ENCODE data around the gene ATE1. TPM values are rescaled to one million over a fixed set of nuclear protein-coding genes. Genes with fewer than 3 reads are reported as not detected.
A peak's percentile ranks its signal among the peaks of the same experiment; 100 is the strongest.
"Not testable (repeated sequence)": the region's sequence is repeated elsewhere in the genome, so short reads cannot be mapped to it uniquely, and the experiment has no call there.

ATE1 gene
- total RNA-seq, 3 donors from 2014 or later (not counting 1 experiment from before 2014, with no cell fraction given): 30.4 to 40.6 (median 30.5) TPM

GRCh38 chr10:121936295-121936694 is 8.5 kb upstream of the ATE1 start:
- Histone ChIP-seq H3K27ac (ENCODE audit: low read length) (no peak overlapping the region), H3K36me3 (ENCODE audit: control insufficient read depth, insufficient read depth, low read length) (no peaks in the 10 kb centered on the region), H3K9me3 (ENCODE audit: control insufficient read depth, insufficient read depth, low read length) (no peaks in the 10 kb centered on the region), H3K4me3 (ENCODE audit: low read length) (no peak overlapping the region), H3K4me1 (ENCODE audit: control insufficient read depth, insufficient read depth, low read length) (no peaks in the 10 kb centered on the region), H3K27me3 (ENCODE audit: control insufficient read depth, insufficient read depth, low read length) (no peaks in the 10 kb centered on the region)
- Mint-ChIP-seq H3K27ac (no peak overlapping the region), H3K36me3 (no peaks in the 10 kb centered on the region), H3K4me3 (no peak overlapping the region), H3K4me1 (no peaks in the 10 kb centered on the region), H3K9me3 (no peaks in the 10 kb centered on the region), H3K27me3 (ENCODE audit: low read depth in 2 of 2) (peaks cover 1 to 24% of the 10 kb centered on the region in 2 donors)
- no peak for TF ChIP-seq CTCF (IDR thresholded peaks at IDR 0.05)
- DNase-seq: no peak
- intact Hi-C loops (cut with micrococcal nuclease): no loop called here
- no peak for ATAC-seq
- WGBS (ENCODE audit: insufficient coverage): 93% methylated on average over 2 of the region's 2 CpGs

- no peak overlapping the region for H3K4me3 ChIP-seq (ENCODE audit: low read length)
- H3K36me3 Mint-ChIP-seq: no peaks in the 10 kb centered on the region
- intact Hi-C loops (cut with micrococcal nuclease): no loop called here
- no peaks in the 10 kb centered on the region for H3K27me3 ChIP-seq (ENCODE audit: control insufficient read depth, insufficient read depth, low read length)
- no peaks in the 10 kb centered on the region for H3K4me1 Mint-ChIP-seq
- ATAC-seq (no peak), DNase-seq (no peak)
- 65% methylated on average over 7 of the region's 7 CpGs for WGBS (ENCODE audit: insufficient coverage)
- H3K4me1 ChIP-seq (ENCODE audit: control insufficient read depth, insufficient read depth, low read length): no peaks in the 10 kb centered on the region
- H3K9me3 ChIP-seq (ENCODE audit: control insufficient read depth, insufficient read depth, low read length): no peaks in the 10 kb centered on the region
- no peaks in the 10 kb centered on the region for H3K36me3 ChIP-seq (ENCODE audit: control insufficient read depth, insufficient read depth, low read length)
- no peak overlapping the region for H3K27ac ChIP-seq (ENCODE audit: low read length)
- TF ChIP-seq CTCF (IDR thresholded peaks at IDR 0.05): no peak
- H3K9me3 Mint-ChIP-seq: no peaks in the 10 kb centered on the region
- H3K4me3 Mint-ChIP-seq: no peak overlapping the region
- peaks cover 0 to 24% of the 10 kb centered on the region in 2 donors for H3K27me3 Mint-ChIP-seq (ENCODE audit: low read depth in 2 of 2)
- H3K27ac Mint-ChIP-seq: no peak overlapping the region
Observed at GRCh38 chr10:121935702-121936101, 7.9 kb upstream of the ATE1 start.

GRCh38 chr10:121930268-121931085 is 2.6 kb upstream of the ATE1 start:
- H3K9me3 Mint-ChIP-seq; H3K36me3 ChIP-seq (ENCODE audit: control insufficient read depth, insufficient read depth, low read length); H3K4me1 ChIP-seq (ENCODE audit: control insufficient read depth, insufficient read depth, low read length); H3K36me3 Mint-ChIP-seq; H3K9me3 ChIP-seq (ENCODE audit: control insufficient read depth, insufficient read depth, low read length); H3K27me3 Mint-ChIP-seq (ENCODE audit: low read depth in 2 of 2); H3K27me3 ChIP-seq (ENCODE audit: control insufficient read depth, insufficient read depth, low read length); H3K27ac ChIP-seq (ENCODE audit: low read length); intact Hi-C loops (cut with micrococcal nuclease); H3K4me3 ChIP-seq (ENCODE audit: low read length); DNase-seq; ATAC-seq: not testable (repeated sequence)
- H3K4me1 Mint-ChIP-seq: peaks cover 21 to 24% of the 10 kb centered on the region in 2 donors
- H3K27ac Mint-ChIP-seq: peak overlapping the region; percentile 48 to 53
- 96% methylated on average over 11 of the region's 11 CpGs for WGBS (ENCODE audit: insufficient coverage)
- peak overlapping the region; percentile 26 for H3K4me3 Mint-ChIP-seq

- Mint-ChIP-seq H3K4me1 (peaks cover 26 to 31% of the 10 kb centered on the region in 2 donors), H3K4me3 (peak overlapping the region; percentile 49), H3K27ac (peak overlapping the region; percentile 48 to 53)
- not testable (repeated sequence) for H3K4me1 ChIP-seq (ENCODE audit: control insufficient read depth, insufficient read depth, low read length); DNase-seq; H3K27me3 ChIP-seq (ENCODE audit: control insufficient read depth, insufficient read depth, low read length); H3K9me3 ChIP-seq (ENCODE audit: control insufficient read depth, insufficient read depth, low read length); ATAC-seq; H3K4me3 ChIP-seq (ENCODE audit: low read length); H3K9me3 Mint-ChIP-seq; H3K36me3 ChIP-seq (ENCODE audit: control insufficient read depth, insufficient read depth, low read length); H3K36me3 Mint-ChIP-seq; H3K27ac ChIP-seq (ENCODE audit: low read length); H3K27me3 Mint-ChIP-seq (ENCODE audit: low read depth in 2 of 2)
- intact Hi-C loops (cut with micrococcal nuclease): loop anchor here (5.0 kb wide), 1 partner anchor 1077 kb away; the partner anchor contains the start of gene WDR11
- WGBS (ENCODE audit: insufficient coverage): 96% methylated on average over 13 of the region's 14 CpGs
Observed at GRCh38 chr10:121929585-121930267, 1.9 kb upstream of the ATE1 start.
